Measurements from ENCODE around the gene ZNF18.

DNA sequence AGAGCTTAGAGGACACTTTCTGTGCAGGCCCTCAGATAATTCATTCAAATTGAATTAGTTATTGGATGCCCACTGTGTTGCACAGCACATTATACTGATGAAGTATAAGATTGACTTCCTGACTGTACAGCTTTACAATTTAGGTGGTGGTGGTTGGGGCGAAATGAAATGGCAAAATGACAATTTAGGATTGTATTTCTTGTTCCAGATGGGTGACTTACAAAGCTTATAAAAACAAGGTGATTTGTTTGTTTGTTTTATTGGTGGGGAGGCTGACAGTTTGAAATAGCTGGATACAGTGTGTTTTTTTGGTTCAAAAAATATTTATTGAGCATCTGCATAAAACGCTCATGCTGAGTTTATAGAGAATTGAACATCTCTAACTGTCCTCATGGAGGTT lies 25.0 kb upstream of the ZNF18 start:
- TF ChIP-seq POLR2AphosphoS5 (IDR thresholded peaks at IDR 0.05; ENCODE audit: low read depth, low read length) (no peak), SIN3A (IDR thresholded peaks at IDR 0.05; ENCODE audit: borderline replicate concordance, insufficient read depth, low read length) (no peak)
